Chondrocyte (in vitro differentiated cells): ENCODE measurements around the gene ELFN2. TPM values are rescaled to one million over a fixed set of nuclear protein-coding genes. Genes with fewer than 3 reads are reported as not detected.

Experiments used
- DNase-seq: peaks from one replicate; pipeline ENCODE4 v3.0.0; 2021; ENCODE audit warnings: mixed read lengths, low spot score
- H3K27ac Mint-ChIP-seq: one replicate; pipeline ENCODE4 v1.8.0; 2021; ENCODE audit warnings: mild to moderate bottlenecking, moderate library complexity, mixed read lengths; ENCODE audit not compliant: unreplicated experiment
- H3K27me3 Mint-ChIP-seq: 2 replicates; pipeline ENCODE4 v1.8.0; 2021; ENCODE audit warnings: low read depth, mixed read lengths
- H3K36me3 Mint-ChIP-seq: 2 replicates; pipeline ENCODE4 v1.8.0; 2021; ENCODE audit warnings: low read depth, mixed read lengths
- H3K4me1 Mint-ChIP-seq: 2 replicates; pipeline ENCODE4 v1.8.0; 2021; ENCODE audit warnings: low read depth, mild to moderate bottlenecking, mixed read lengths
- H3K4me3 Mint-ChIP-seq: one replicate; pipeline ENCODE4 v1.8.0; 2021; ENCODE audit warnings: mild to moderate bottlenecking, moderate library complexity, mixed read lengths; ENCODE audit not compliant: unreplicated experiment
- H3K9me3 Mint-ChIP-seq: 2 replicates; pipeline ENCODE4 v1.8.0; 2021; ENCODE audit warnings: low read depth, mixed read lengths
- CTCF ChIP-seq: fragments of 200-600 bp; sonication (generic); IDR thresholded peaks from 2 replicates; pipeline ENCODE4 v1.5.0; 2021; ENCODE audit warnings: antibody characterized with exemption, mild to moderate bottlenecking, moderate library complexity
- total RNA-seq: library from RNA; stranded (reverse); gene quantifications from 3 replicates; pipeline ENCODE4 v1.2.1, GENCODE V29; 2021

The ELFN2 gene
- total RNA-seq, 1 donor from 2014 or later, result 0.65 TPM

- Mint-ChIP-seq H3K27me3 (peaks cover 18% of the 10 kb centered on the region), H3K9me3 (peaks cover 4% of the 10 kb centered on the region), H3K4me1 (peaks cover 28% of the 10 kb centered on the region), H3K27ac (peak overlapping the region; percentile 97), H3K4me3 (peak overlapping the region; percentile 55), H3K36me3 (peaks cover 2% of the 10 kb centered on the region)
- TF ChIP-seq CTCF, result no peak
- DNase-seq, result no peak
Measured at GRCh38 chr22:37454857-37455686, 27.8 kb upstream of the ELFN2 start.

- H3K27me3 Mint-ChIP-seq, result peaks cover 12% of the 10 kb centered on the region
Measured at GRCh38 chr22:37453696-37454095, 26.4 kb upstream of the ELFN2 start.

GRCh38 chr22:37451218-37451617, 23.9 kb upstream of the ELFN2 start:
- no peak overlapping the region for H3K27ac Mint-ChIP-seq
- H3K27me3 Mint-ChIP-seq, result peaks cover 5% of the 10 kb centered on the region
- TF ChIP-seq CTCF, result no peak

More at GRCh38 chr22:37453696-37454095, 26.4 kb upstream of the ELFN2 start:
- Mint-ChIP-seq H3K27ac (no peak overlapping the region), H3K9me3 (peaks cover 4% of the 10 kb centered on the region), H3K4me1 (peaks cover 28% of the 10 kb centered on the region), H3K36me3 (peaks cover 2% of the 10 kb centered on the region), H3K4me3 (no peak overlapping the region)
- DNase-seq, result no peak
- TF ChIP-seq CTCF, result no peak

GRCh38 chr22:37449331-37450001, 22.2 kb upstream of the ELFN2 start:
- H3K36me3 Mint-ChIP-seq, result peaks cover 2% of the 10 kb centered on the region
- H3K4me1 Mint-ChIP-seq, result peaks cover 4% of the 10 kb centered on the region
- peaks cover 4% of the 10 kb centered on the region for H3K9me3 Mint-ChIP-seq
- H3K27ac Mint-ChIP-seq, result no peak overlapping the region
- DNase-seq, result no peak
- no peak overlapping the region for H3K4me3 Mint-ChIP-seq
- no peak for TF ChIP-seq CTCF
- H3K27me3 Mint-ChIP-seq, result peaks cover 7% of the 10 kb centered on the region

More at GRCh38 chr22:37451218-37451617, 23.9 kb upstream of the ELFN2 start:
- Mint-ChIP-seq H3K9me3 (peaks cover 4% of the 10 kb centered on the region), H3K4me1 (peaks cover 21% of the 10 kb centered on the region), H3K4me3 (no peak overlapping the region), H3K36me3 (peaks cover 2% of the 10 kb centered on the region)
- no peak for DNase-seq

GRCh38 chr22:37448516-37449127, 21.3 kb upstream of the ELFN2 start:
- no peak overlapping the region for H3K27ac Mint-ChIP-seq
- no peak overlapping the region for H3K4me3 Mint-ChIP-seq
- no peak for DNase-seq
- no peaks in the 10 kb centered on the region for H3K4me1 Mint-ChIP-seq
- H3K9me3 Mint-ChIP-seq, result peaks cover 4% of the 10 kb centered on the region
- no peak for TF ChIP-seq CTCF
- peaks cover 7% of the 10 kb centered on the region for H3K27me3 Mint-ChIP-seq
- peaks cover 2% of the 10 kb centered on the region for H3K36me3 Mint-ChIP-seq
